ENCODE results near the gene CENPQ. TPM values are rescaled to one million over a fixed set of nuclear protein-coding genes. Genes with fewer than 3 reads are reported as not detected.

The CENPQ gene
- total RNA-seq, 1 experiment from 2014 or later, result 11.3 TPM

DNA sequence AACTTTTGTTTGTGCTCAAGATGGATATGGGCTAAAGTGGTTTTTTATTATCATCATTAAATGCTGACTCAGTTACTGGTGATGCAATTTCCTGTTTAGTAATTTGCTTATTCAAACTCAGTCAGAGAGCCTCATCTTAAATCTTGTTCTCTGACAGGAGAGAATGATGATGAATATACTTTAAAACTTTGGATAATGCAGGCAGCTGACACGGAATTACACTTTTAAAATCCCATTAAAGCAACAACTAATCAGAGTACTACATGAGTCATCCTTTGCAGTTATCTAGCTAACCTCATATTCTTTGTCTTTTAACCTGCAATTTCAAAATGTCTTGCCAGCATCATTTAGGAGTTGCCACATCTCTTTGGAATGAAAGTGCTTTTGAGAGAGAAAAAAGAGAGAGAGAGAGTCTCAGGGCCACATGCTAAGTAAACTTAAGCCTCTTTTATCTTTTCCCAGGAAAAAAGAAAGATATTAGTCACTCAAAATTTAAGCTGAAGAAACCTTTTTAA is 78.1 kb downstream of the CENPQ start:
- peak; percentile 69 for ATAC-seq
- peak overlapping the region; percentile 96 for H2AFZ ChIP-seq (ENCODE audit: low read depth, low read length, poor library complexity, severe bottlenecking)
- H3K27ac ChIP-seq (ENCODE audit: low read depth, low read length), result peak overlapping the region; percentile 57; the same call in 1 of the 2 replicates
- TF ChIP-seq SIN3A (IDR thresholded peaks at IDR 0.05; ENCODE audit: low read depth), result no peak
- TF ChIP-seq, protein P1, sequence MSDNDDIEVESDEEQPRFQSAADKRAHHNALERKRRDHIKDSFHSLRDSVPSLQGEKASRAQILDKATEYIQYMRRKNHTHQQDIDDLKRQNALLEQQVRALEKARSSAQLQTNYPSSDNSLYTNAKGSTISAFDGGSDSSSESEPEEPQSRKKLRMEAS (IDR thresholded peaks at IDR 0.05), result no peak
- no peak for TF ChIP-seq YY1 (IDR thresholded peaks at IDR 0.05; ENCODE audit: extremely low read depth, insufficient replicate concordance, low read depth, low read length)
- TF ChIP-seq CEBPB (IDR thresholded peaks at IDR 0.05; ENCODE audit: low read depth), result peak; percentile 89
- no peak; the same call in 1 of the 2 replicates for TF ChIP-seq ELF1 (IDR thresholded peaks at IDR 0.05; ENCODE audit: borderline replicate concordance, low read depth)
- TF ChIP-seq, protein P2, sequence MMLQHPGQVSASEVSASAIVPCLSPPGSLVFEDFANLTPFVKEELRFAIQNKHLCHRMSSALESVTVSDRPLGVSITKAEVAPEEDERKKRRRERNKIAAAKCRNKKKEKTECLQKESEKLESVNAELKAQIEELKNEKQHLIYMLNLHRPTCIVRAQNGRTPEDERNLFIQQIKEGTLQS (IDR thresholded peaks at IDR 0.05), result peak; percentile 69
- peak; percentile 68; the same call in 1 of the 2 replicates for TF ChIP-seq FOSL1 (IDR thresholded peaks at IDR 0.05; ENCODE audit: low read depth)
- TF ChIP-seq CBX3 (IDR thresholded peaks at IDR 0.05; ENCODE audit: low read depth), result peak; percentile 49; the same call in 1 of the 2 replicates
- no peak for TF ChIP-seq EZH2phosphoT487 (IDR thresholded peaks at IDR 0.05; ENCODE audit: borderline replicate concordance)
- no peak for TF ChIP-seq POLR2AphosphoS5 (IDR thresholded peaks at IDR 0.05; ENCODE audit: low read depth, low read length)
- TF ChIP-seq ZFX (IDR thresholded peaks at IDR 0.05), result no peak
- TF ChIP-seq, protein P3, sequence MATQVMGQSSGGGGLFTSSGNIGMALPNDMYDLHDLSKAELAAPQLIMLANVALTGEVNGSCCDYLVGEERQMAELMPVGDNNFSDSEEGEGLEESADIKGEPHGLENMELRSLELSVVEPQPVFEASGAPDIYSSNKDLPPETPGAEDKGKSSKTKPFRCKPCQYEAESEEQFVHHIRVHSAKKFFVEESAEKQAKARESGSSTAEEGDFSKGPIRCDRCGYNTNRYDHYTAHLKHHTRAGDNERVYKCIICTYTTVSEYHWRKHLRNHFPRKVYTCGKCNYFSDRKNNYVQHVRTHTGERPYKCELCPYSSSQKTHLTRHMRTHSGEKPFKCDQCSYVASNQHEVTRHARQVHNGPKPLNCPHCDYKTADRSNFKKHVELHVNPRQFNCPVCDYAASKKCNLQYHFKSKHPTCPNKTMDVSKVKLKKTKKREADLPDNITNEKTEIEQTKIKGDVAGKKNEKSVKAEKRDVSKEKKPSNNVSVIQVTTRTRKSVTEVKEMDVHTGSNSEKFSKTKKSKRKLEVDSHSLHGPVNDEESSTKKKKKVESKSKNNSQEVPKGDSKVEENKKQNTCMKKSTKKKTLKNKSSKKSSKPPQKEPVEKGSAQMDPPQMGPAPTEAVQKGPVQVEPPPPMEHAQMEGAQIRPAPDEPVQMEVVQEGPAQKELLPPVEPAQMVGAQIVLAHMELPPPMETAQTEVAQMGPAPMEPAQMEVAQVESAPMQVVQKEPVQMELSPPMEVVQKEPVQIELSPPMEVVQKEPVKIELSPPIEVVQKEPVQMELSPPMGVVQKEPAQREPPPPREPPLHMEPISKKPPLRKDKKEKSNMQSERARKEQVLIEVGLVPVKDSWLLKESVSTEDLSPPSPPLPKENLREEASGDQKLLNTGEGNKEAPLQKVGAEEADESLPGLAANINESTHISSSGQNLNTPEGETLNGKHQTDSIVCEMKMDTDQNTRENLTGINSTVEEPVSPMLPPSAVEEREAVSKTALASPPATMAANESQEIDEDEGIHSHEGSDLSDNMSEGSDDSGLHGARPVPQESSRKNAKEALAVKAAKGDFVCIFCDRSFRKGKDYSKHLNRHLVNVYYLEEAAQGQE (IDR thresholded peaks at IDR 0.05; ENCODE audit: low read depth), result no peak
- TF ChIP-seq SP1 (IDR thresholded peaks at IDR 0.05; ENCODE audit: low read depth), result peak; percentile 62
- TF ChIP-seq, protein P4, sequence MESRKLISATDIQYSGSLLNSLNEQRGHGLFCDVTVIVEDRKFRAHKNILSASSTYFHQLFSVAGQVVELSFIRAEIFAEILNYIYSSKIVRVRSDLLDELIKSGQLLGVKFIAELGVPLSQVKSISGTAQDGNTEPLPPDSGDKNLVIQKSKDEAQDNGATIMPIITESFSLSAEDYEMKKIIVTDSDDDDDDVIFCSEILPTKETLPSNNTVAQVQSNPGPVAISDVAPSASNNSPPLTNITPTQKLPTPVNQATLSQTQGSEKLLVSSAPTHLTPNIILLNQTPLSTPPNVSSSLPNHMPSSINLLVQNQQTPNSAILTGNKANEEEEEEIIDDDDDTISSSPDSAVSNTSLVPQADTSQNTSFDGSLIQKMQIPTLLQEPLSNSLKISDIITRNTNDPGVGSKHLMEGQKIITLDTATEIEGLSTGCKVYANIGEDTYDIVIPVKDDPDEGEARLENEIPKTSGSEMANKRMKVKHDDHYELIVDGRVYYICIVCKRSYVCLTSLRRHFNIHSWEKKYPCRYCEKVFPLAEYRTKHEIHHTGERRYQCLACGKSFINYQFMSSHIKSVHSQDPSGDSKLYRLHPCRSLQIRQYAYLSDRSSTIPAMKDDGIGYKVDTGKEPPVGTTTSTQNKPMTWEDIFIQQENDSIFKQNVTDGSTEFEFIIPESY (IDR thresholded peaks at IDR 0.05; ENCODE audit: extremely low read depth, insufficient replicate concordance, low read length), result no peak
- TF ChIP-seq ZNF274 (IDR thresholded peaks at IDR 0.05; ENCODE audit: low read depth, low read length), result no peak
- no peak for TF ChIP-seq EZH2 (IDR thresholded peaks at IDR 0.05)
- TF ChIP-seq TCF7L2 (IDR thresholded peaks at IDR 0.05; ENCODE audit: borderline replicate concordance, extremely low read depth, insufficient read depth, insufficient read length), result peak; percentile 85
- no peak for TF ChIP-seq POLR2A (IDR thresholded peaks at IDR 0.05; ENCODE audit: borderline replicate concordance, extremely low read depth, insufficient read depth, insufficient read length)
- TF ChIP-seq SRF (IDR thresholded peaks at IDR 0.05; ENCODE audit: low read depth), result peak; percentile 46

More for the DNA sequence above, 78.1 kb downstream of the CENPQ start:
- H3K79me2 ChIP-seq (ENCODE audit: insufficient read depth, low read length), result no peaks in the 10 kb centered on the region
- H3K9me2 ChIP-seq (ENCODE audit: insufficient read depth), result no peaks in the 10 kb centered on the region
- ChIA-PET RAD21 (ENCODE audit: low non-redundant PET in 1 of 2, low total read pairs in 2 of 2, uncharacterized antibody in 2 of 2, unreplicated experiment in 2 of 2) (no interaction called here), POLR2A (interaction anchor here (0.6 to 1.3 kb wide), 3 partner anchors 9 to 1106 kb away, joined by 4 to 7 read pairs (median 5); partner anchors contain the start of gene C6orf141), CTCF (interaction anchor here (1.2 to 5.0 kb wide), 5 partner anchors 9 to 82 kb away, joined by 3 to 30 read pairs (median 6); partner anchors contain the start of gene C6orf141)
- no peaks in the 10 kb centered on the region for H3K9me3 ChIP-seq (ENCODE audit: control insufficient read depth in 1 of 2, insufficient read depth in 1 of 2, low read depth in 1 of 2, low read length in 2 of 2)
- DNase-seq (ENCODE audit: low read depth, low spot score), result peak; percentile 56
- no peaks in the 10 kb centered on the region for H4K20me1 ChIP-seq (ENCODE audit: insufficient read depth)
- no peak overlapping the region for H3K9ac ChIP-seq (ENCODE audit: low read length)
- no TSS peak for BruUV-seq (replicated peaks)
- intact Hi-C loops (cut with micrococcal nuclease), result loop anchor here (1.0 kb wide), 1 partner anchor 9 kb away; the partner anchor contains the start of gene C6orf141
- peak overlapping the region; percentile 46 for H3K4me2 ChIP-seq (ENCODE audit: low read length)
- H3K27me3 ChIP-seq (ENCODE audit: insufficient read depth, low read length), result no peaks in the 10 kb centered on the region
- H3K36me3 ChIP-seq (ENCODE audit: control insufficient read depth in 1 of 2, insufficient read depth in 2 of 2, low read length in 2 of 2), result no peaks in the 10 kb centered on the region
- H3K4me3 ChIP-seq (replicated peaks in 1 of 2; ENCODE audit: low read depth in 1 of 2, low read length in 2 of 2), result 0 out of 4 replicates have a peak overlapping the region, but pooled peaks of 1 of the 2 experiments have one; percentile 1
- H3K4me1 ChIP-seq (ENCODE audit: control insufficient read depth in 1 of 2, insufficient read depth in 2 of 2, low read length in 2 of 2), result peaks cover 20% of the 10 kb centered on the region in 2 experiments
